ENCODE data around the gene RGS19. TPM values are rescaled to one million over a fixed set of nuclear protein-coding genes. Genes with fewer than 3 reads are reported as not detected.

The RGS19 gene
- total RNA-seq, 1 experiment from 2014 or later = 12.8 TPM

- H3K18ac ChIP-seq (ENCODE audit: insufficient read length, low read depth, low read length) = no peak overlapping the region
- no peak overlapping the region for H3K56ac ChIP-seq (ENCODE audit: insufficient read length, low read depth, low read length)
- H3K4me2 ChIP-seq (ENCODE audit: insufficient read depth, insufficient read length, low read length) = no peak overlapping the region
- DNase-seq = no peak
- H2BK5ac ChIP-seq (ENCODE audit: insufficient read length, low read length) = no peak overlapping the region
- H2BK15ac ChIP-seq (ENCODE audit: low read depth, low read length) = no peak overlapping the region
- Mint-ChIP-seq H3K9me3 (peaks cover 2 to 3% of the 10 kb centered on the region in 2 experiments; a peak in 2 of 5 replicates), H3K4me1 (peaks cover 16 to 23% of the 10 kb centered on the region in 2 experiments), H3K27ac (no peak overlapping the region), H3K36me3 (ENCODE audit: insufficient read depth in 1 of 3, low read depth in 3 of 3) (peaks cover 0 to 2% (median 0%) of the 10 kb centered on the region in 3 experiments; a peak in 3 of 7 replicates), H3K27me3 (ENCODE audit: low read depth) (peaks cover 86% of the 10 kb centered on the region), H3K4me3 (peak overlapping the region in 1 of 2 experiments; percentile 13; a peak in 1 of 5 replicates)
- no peak overlapping the region for H2BK120ac ChIP-seq (ENCODE audit: low read depth, low read length, poor library complexity, severe bottlenecking)
- H3K9me3 ChIP-seq (ENCODE audit: control insufficient read depth, low read depth, low read length) = no peaks in the 10 kb centered on the region
- H2AK5ac ChIP-seq (ENCODE audit: insufficient read length, low read length) = no peak overlapping the region
- H3K4me1 ChIP-seq (ENCODE audit: insufficient read depth, low read length) = peaks cover 5% of the 10 kb centered on the region; the same call in 1 of the 2 replicates
- no peak overlapping the region for H4K91ac ChIP-seq (ENCODE audit: insufficient read length, low read depth, low read length)
- no peak overlapping the region for H3K4ac ChIP-seq (ENCODE audit: low read depth, low read length)
- H4K8ac ChIP-seq (replicated peaks; ENCODE audit: insufficient read length, low read depth, low read length) = no peak overlapping the region
- no peaks in the 10 kb centered on the region for H3K79me1 ChIP-seq (ENCODE audit: insufficient read depth, low read depth, low read length, poor library complexity, severe bottlenecking)
- H2BK12ac ChIP-seq (ENCODE audit: insufficient read length, low read depth, low read length) = no peak overlapping the region
- no peaks in the 10 kb centered on the region for H3K79me2 ChIP-seq (ENCODE audit: insufficient read depth, low read length)
- H3K14ac ChIP-seq (ENCODE audit: insufficient read depth, low read length) = no peak overlapping the region
- no peak for TF ChIP-seq CTCF (conservative IDR thresholded peaks at IDR 0.05)
- no peak overlapping the region for H3K23ac ChIP-seq (ENCODE audit: insufficient read length, low read depth, low read length)
- H3K27ac ChIP-seq (ENCODE audit: insufficient read length, low read depth, low read length) = no peak overlapping the region
- 100% methylated on average over 1 of the region's 9 CpGs for WGBS (ENCODE audit: extremely low coverage, insufficient read length, low lambda C conversion rate)
- peaks cover 4% of the 10 kb centered on the region for H3K23me2 ChIP-seq (ENCODE audit: insufficient read length, low read depth, low read length, poor library complexity, severe bottlenecking)
- no peak overlapping the region for H4K5ac ChIP-seq (ENCODE audit: insufficient read length, low read depth, low read length)
- H3T11ph ChIP-seq (ENCODE audit: low read length) = no peak overlapping the region
- H2AFZ ChIP-seq (ENCODE audit: low read length) = no peak overlapping the region
- H2BK20ac ChIP-seq (ENCODE audit: low read depth, low read length, poor library complexity, severe bottlenecking) = no peak overlapping the region
- H3K27me3 ChIP-seq (ENCODE audit: insufficient read depth, low read length) = peaks cover 34% of the 10 kb centered on the region; the same call in 1 of the 2 replicates
- no peak overlapping the region for H3K9ac ChIP-seq (ENCODE audit: extremely low read depth, insufficient read length, low read length)
- no peaks in the 10 kb centered on the region for H4K20me1 ChIP-seq (ENCODE audit: control insufficient read depth, insufficient read depth, insufficient read length)
Measured at GRCh38 chr20:64043768-64044167, 35.5 kb downstream of the RGS19 start.

All from H9 (cell line).